Fibroblast of mammary gland (primary cell): ENCODE results near the gene ASXL1.
"Not testable (repeated sequence)": the region's sequence is repeated elsewhere in the genome, so short reads cannot be mapped to it uniquely, and the experiment has no call there.

Source experiments
- DNase-seq: peaks from one replicate; pipeline ENCODE4 v3.0.0-alpha.2; 2010; ENCODE audit warnings: low read depth
- H3K4me3 ChIP-seq: 2 replicates; pipeline ENCODE4 v1.5.1; 2011; ENCODE audit warnings: low read depth, mild to moderate bottlenecking, low read length, moderate library complexity; ENCODE audit not compliant: control insufficient read depth
- TF ChIP-seq, protein P1 (sequence below): conservative IDR thresholded peaks from 2 replicates; pipeline ENCODE4 v1.5.1; 2011; ENCODE audit warnings: low read depth, low read length, inconsistent platforms; ENCODE audit not compliant: control insufficient read depth, insufficient read depth

The ASXL1 gene

DNA sequence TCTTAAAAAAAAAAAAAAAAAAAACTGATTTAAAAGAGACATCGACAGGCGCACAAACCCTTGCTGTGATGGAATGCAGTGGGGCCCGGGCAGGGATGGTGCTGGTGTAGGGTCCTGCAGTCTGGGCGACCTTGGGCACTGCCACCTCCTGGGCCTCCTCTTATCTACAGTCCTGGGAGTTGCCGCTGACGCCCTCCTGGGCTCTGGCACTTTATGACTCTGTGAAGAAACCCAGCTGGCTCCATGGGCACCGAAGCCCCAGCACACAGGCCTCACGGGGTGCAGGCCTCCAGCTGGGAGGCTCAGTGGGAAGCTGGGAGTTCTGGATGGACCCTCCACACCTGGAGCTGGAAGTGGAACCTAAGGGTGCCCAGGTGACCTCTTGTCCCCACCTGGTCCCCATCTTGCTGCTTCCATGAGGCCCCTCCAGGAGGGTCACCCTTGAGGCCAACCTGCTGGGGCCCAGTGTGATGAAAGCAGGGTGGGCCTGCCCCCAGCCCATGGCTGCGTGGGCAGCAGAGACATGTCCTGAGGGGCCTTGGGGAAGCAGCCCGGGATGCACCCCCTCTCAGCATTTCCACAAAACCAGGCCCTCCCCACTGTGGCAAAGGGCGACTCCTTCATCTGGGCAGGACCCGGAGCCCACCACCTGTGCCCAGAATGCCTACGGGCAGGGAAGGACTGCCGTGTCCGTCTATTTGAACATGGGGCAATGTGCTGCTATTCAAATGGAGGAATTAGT is 104.9 kb downstream of the ASXL1 start:
- H3K4me3 ChIP-seq, result no peak overlapping the region

DNA sequence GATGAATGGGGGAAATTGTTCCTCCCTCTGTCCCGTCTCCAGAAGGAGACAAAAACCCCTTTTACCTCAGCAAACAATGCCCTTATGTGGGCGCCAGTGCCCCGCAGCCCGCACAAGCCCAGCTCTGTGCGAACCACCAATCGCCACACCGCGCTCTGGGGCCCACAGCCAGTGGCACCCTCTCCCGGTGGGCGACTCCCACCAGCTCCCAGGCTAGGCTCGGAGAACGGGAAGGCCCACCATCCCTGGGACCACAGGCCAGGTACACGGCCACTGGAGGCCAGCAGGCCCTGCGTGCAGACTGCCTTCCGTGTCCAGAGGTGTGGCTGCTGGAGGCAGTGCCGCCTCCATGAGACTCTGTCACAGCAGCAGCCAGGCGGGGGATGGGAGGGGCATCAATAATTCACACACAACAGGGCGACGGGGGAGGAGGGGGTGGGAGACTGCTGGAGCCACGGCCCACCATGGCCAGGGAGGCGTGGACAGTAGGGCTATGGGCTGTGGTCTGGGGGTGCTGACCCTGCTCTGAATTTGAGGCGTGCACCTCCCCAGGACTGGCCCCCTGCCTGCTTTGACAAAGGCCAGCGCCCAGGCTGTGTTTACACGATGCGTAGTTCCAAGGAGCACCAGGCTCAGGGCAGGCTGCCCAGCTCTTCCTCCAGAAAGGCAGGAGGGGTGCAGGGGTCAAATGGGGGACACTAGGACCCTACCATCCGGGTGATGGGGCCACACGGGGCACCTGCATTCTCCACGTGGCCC is 105.7 kb downstream of the ASXL1 start:
- DNase-seq, result no peak
- H3K4me3 ChIP-seq, result no peak overlapping the region
- TF ChIP-seq, protein P1, sequence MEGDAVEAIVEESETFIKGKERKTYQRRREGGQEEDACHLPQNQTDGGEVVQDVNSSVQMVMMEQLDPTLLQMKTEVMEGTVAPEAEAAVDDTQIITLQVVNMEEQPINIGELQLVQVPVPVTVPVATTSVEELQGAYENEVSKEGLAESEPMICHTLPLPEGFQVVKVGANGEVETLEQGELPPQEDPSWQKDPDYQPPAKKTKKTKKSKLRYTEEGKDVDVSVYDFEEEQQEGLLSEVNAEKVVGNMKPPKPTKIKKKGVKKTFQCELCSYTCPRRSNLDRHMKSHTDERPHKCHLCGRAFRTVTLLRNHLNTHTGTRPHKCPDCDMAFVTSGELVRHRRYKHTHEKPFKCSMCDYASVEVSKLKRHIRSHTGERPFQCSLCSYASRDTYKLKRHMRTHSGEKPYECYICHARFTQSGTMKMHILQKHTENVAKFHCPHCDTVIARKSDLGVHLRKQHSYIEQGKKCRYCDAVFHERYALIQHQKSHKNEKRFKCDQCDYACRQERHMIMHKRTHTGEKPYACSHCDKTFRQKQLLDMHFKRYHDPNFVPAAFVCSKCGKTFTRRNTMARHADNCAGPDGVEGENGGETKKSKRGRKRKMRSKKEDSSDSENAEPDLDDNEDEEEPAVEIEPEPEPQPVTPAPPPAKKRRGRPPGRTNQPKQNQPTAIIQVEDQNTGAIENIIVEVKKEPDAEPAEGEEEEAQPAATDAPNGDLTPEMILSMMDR, result no peak

More for the DNA sequence above, 104.9 kb downstream of the ASXL1 start:
- no peak for DNase-seq
- TF ChIP-seq, protein P1, result no peak

DNA sequence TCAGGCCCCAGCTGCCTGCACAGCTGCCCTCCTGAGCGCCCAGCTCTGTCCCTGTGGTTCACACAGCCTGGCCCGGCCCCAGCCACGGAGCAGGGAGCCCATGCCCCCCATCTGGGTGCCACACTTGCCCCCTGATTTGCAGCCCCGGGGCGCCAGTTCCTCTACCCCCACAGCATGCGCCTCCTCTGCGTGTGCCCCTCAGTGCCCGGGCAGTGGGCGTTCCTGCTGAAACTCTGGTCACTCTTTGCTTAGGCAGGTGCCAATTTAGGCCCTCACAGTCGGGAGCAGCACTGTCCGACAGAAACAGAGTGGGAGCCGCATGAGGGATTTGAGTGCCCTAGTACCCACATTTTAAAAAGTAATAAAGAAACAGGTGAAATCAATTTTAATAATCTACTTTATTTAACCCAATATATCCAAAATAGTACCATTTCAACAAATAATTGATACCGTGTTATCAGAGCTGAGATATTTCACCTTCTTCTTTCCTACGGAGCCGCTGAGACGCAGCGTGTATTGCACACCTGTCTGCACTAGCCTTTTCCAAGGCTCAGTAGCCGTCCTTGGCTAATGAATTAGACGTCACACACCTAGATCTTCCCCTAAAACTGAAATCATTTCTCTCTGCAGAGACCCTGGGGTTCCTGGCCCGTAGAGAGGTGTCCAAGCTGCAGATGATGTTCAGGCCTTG is 106.4 kb downstream of the ASXL1 start:
- no peak for DNase-seq
- no peak overlapping the region for H3K4me3 ChIP-seq
- TF ChIP-seq, protein P1, result no peak

DNA sequence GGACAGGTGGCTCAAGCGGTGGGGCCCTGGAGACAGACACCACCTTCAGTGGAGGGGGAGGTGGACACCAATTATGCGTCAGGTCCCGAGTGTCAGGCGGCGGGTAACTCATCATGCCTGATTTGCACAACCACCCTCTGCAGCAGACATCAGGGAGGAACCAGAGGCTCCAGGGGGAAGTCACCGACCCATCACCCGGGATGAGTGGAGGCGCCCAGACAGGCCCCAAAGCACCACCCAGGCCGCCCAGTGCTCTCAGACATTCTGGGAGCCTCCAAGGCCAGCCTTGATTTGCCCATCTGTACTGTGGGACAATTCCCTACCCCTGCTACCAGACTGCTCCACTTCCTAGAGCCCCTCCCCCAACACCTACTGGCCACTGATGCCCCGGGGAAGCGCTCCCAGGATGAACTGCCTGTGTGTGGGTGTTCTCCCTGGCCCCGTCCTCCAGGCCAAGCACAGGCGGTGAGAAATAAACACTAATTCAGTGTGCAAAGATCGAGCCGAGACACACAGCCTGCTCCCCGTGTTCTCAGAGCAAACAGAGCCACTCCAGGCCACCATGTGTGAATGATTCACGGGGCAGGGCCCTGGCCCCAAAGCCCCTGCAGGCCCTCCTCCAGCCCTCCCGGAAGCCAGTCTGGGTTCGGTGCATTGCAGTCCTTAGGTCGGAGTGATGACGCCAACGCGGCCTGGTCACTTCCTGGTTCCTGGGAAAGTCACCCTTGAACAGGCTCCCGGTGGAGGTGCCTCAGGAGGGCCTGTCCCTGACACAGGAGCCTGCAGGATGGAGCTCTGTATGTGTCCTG is 107.2 kb downstream of the ASXL1 start:
- peak; percentile 94 for DNase-seq
- TF ChIP-seq, protein P1, result no peak
- H3K4me3 ChIP-seq, result no peak overlapping the region

DNA sequence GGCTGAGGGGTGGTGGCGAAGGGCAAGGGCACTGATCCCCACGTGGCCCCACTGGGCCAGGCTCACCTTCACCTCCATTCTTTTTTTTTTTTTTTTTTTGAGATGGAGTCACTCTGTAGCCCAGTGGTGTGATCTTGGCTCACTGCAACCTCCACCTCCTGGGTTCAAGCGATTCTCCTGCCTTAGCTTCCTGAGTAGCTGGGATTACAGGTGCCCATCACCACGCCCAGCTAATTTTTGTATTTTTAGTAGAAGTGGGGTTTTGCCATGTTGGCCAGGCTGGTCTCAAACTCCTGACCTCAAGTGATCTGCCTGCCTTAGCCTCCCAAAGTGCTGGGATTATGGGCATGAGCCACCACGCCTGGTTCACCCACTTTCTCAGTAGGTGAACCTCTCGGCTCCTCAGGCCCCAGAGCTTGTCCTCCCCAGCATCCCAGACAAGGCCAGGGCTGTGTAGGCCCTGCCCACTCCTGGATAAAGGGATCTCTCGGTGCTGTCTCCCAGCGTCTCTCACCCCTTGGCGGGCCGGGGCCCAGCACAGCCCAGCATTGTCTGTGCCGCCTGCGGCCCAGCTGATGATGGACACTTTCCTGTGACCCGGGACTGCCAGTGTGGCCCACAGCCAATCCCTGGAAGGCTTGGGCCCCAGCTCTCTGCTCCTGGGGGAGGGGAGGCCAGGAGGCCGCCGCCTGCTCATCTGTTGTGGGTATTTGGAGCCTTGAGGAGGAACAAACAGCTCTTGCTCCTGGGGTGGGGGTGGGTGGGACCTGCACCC is 108.0 kb downstream of the ASXL1 start:
- H3K4me3 ChIP-seq, result not testable (repeated sequence)

DNA sequence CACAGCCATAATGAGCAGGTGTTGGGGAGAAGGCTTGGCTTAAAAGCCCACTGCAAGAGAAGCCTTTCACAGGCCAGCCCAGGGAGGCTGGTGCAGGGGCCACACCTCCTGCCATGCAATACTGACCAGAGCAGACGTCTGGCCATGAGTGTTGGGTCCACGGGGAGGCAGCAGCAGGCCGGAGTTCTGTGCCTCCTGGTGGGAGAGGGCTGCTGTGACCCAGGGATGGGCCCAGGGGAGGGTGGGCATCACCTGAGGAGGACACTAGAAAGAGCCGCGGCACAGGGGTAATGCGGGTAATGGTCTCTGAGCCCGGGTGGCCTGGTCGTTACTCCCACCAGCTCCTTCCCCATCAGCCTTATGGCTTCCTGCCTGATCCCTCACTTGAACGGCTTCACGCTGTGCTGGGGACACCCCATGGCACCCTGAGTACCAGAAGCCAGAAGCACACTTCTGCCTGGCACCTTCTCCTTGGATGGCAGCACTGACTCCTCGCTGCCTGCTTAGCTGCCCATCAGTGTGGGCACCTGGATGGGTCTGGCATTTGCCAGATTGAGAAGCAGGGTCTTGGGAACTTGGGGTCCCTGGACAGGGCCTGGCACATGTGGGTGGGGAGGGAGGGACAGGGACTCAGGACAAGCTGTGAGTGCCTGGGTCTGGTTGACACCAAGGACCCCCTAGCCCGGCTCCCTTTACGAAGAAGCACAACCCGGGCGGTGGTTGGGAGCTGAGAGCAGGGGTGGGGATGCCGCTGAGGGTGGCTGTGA is 108.8 kb downstream of the ASXL1 start:
- no peak for DNase-seq
- no peak overlapping the region for H3K4me3 ChIP-seq
- TF ChIP-seq, protein P1, result no peak

More for the DNA sequence above, 108.0 kb downstream of the ASXL1 start:
- DNase-seq, result not testable (repeated sequence)
